Thyroid gland (tissue), 4 donors: ENCODE measurements around the gene ATRN.

Experiments used
- POLR2A ChIP-seq, 2 donors: fragments of 450-650 bp; IDR thresholded peaks; one replicate each; pipeline ENCODE4 v1.6.1; 2017; ENCODE audit warnings: antibody characterized with exemption in 2 of 2, mild to moderate bottlenecking in 2 of 2, moderate library complexity in 1 of 2
- TF ChIP-seq, protein P1 (sequence below), 6 experiments: fragments of 200-600 bp in 3 of 6; fragments of 450-650 bp in 3 of 6; sonication (generic) in 3 of 6; IDR thresholded peaks; one replicate each; pipeline ENCODE4 v1.5.1; 2016 to 2019; ENCODE audit warnings: antibody characterized with exemption in 6 of 6, mild to moderate bottlenecking in 2 of 6, inconsistent platforms in 1 of 6, moderate library complexity in 1 of 6

DNA sequence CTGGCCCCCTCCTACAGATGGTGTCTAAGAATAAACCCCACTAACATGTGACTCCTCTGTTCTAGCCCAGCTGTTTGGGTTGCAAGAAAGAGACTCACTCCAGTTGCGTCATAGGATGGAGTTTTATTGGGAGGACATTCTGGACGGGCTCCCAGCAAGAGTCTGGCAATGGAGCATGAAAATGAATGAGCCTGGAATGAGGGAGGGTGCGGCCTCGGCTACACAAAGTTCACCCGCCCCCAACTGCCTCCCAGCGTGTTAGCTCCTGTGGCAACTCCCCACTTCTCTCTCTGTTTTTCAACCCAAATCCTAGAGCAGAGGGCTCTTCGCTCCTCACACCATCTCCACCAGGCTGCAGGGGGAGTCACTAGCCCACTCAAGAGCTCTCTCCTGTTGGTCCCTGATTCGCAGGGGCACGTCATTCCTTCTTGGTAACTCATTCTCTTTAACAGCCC lies 216.1 kb downstream of the ATRN start:
- TF ChIP-seq, protein P1, sequence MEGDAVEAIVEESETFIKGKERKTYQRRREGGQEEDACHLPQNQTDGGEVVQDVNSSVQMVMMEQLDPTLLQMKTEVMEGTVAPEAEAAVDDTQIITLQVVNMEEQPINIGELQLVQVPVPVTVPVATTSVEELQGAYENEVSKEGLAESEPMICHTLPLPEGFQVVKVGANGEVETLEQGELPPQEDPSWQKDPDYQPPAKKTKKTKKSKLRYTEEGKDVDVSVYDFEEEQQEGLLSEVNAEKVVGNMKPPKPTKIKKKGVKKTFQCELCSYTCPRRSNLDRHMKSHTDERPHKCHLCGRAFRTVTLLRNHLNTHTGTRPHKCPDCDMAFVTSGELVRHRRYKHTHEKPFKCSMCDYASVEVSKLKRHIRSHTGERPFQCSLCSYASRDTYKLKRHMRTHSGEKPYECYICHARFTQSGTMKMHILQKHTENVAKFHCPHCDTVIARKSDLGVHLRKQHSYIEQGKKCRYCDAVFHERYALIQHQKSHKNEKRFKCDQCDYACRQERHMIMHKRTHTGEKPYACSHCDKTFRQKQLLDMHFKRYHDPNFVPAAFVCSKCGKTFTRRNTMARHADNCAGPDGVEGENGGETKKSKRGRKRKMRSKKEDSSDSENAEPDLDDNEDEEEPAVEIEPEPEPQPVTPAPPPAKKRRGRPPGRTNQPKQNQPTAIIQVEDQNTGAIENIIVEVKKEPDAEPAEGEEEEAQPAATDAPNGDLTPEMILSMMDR (IDR thresholded peaks at IDR 0.05) = no peak
- no peak for TF ChIP-seq POLR2A (IDR thresholded peaks at IDR 0.05)
